ENCODE data around the gene KLF18. TPM values are rescaled to one million over a fixed set of nuclear protein-coding genes. Genes with fewer than 3 reads are reported as not detected.

The KLF18 gene
- polyA plus RNA-seq, 1 experiment = not detected

DNA sequence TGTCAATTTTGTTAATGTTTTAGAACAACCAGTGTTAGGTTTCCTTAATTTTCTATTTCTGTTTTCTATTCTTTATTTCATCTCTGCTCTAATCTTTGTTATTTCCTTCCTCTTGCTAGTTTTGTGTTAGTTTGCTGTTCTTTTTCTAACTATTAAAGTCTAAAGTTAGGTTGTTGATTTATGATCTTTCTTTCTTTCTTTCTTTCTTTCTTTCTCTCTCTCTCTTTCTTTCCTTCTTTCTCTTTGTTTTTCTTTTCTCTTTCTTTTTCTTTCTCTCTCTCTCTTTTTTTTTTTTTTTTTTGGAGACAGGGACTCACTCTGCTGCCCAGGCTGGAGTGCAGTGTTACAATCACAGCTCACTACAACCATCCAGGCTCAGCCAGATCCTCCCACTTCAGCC lies 17.4 kb upstream of the KLF18 start:
- H3K4me3 ChIP-seq (ENCODE audit: low read depth, low read length) = no peak overlapping the region
- ChIA-PET CTCF (no interaction called here), POLR2A (no interaction called here)
- TF ChIP-seq, protein P1, sequence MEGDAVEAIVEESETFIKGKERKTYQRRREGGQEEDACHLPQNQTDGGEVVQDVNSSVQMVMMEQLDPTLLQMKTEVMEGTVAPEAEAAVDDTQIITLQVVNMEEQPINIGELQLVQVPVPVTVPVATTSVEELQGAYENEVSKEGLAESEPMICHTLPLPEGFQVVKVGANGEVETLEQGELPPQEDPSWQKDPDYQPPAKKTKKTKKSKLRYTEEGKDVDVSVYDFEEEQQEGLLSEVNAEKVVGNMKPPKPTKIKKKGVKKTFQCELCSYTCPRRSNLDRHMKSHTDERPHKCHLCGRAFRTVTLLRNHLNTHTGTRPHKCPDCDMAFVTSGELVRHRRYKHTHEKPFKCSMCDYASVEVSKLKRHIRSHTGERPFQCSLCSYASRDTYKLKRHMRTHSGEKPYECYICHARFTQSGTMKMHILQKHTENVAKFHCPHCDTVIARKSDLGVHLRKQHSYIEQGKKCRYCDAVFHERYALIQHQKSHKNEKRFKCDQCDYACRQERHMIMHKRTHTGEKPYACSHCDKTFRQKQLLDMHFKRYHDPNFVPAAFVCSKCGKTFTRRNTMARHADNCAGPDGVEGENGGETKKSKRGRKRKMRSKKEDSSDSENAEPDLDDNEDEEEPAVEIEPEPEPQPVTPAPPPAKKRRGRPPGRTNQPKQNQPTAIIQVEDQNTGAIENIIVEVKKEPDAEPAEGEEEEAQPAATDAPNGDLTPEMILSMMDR (IDR thresholded peaks at IDR 0.05; ENCODE audit: insufficient read depth, low read depth, low read length) = no peak
- H3K27me3 ChIP-seq (ENCODE audit: control insufficient read depth, insufficient read depth, low read length) = no peaks in the 10 kb centered on the region
- H3K36me3 ChIP-seq (ENCODE audit: control insufficient read depth, insufficient read depth, low read length) = no peaks in the 10 kb centered on the region
- no peak for DNase-seq (ENCODE audit: low read depth)

DNA sequence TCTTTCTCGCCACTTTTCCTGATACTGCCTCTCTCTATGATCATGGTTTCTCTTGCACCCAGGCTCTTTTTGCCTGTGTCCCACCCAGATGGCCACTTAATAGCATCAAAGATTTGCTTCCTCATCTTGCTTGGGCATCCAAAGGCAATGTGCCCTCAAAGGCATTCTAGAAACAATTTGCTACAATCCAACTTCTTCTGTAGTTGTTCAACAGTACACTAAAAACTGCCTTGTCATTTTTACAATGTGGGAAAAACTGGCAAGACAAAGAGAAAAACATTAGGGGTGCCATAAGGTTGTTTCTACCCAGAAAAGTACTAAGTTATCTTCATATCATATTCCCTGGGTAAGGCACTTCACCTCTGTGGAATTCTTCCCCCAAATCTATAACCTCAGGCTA lies 16.5 kb upstream of the KLF18 start:
- TF ChIP-seq, protein P1 (IDR thresholded peaks at IDR 0.05; ENCODE audit: insufficient read depth, low read depth, low read length) = no peak
- no peak for DNase-seq (ENCODE audit: low read depth)
- H3K36me3 ChIP-seq (ENCODE audit: control insufficient read depth, insufficient read depth, low read length) = no peaks in the 10 kb centered on the region
- no peaks in the 10 kb centered on the region for H3K27me3 ChIP-seq (ENCODE audit: control insufficient read depth, insufficient read depth, low read length)
- ChIA-PET POLR2A (no interaction called here), CTCF (interaction anchor here (1.0 kb wide), 1 partner anchor 12 kb away, joined by 3 read pairs; no protein-coding TSS in a partner anchor)
- H3K4me3 ChIP-seq (ENCODE audit: low read depth, low read length) = no peak overlapping the region

DNA sequence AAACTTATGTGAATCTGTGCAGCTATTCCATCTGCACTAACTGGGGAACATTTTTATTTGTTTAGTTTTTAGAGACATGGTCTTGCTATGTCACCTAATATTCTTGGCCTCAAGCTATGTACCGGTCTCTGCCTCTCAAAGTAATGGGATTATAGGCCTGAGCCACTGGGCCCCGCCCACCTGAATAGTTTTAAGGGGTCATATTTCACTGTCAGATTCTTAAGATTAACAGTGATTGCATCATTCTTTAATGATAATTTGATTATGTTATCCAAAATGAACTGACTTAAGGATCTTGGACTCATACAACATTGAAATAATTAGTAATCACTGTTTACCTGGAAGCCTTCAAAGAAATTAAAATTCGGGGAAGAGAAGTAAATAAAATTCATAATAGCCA lies 12.6 kb upstream of the KLF18 start:
- Histone ChIP-seq H3K27me3 (ENCODE audit: control insufficient read depth, insufficient read depth, low read length) (peaks cover 2% of the 10 kb centered on the region), H3K4me3 (ENCODE audit: low read depth, low read length) (no peak overlapping the region), H3K36me3 (ENCODE audit: control insufficient read depth, insufficient read depth, low read length) (no peaks in the 10 kb centered on the region)
- no peak for DNase-seq (ENCODE audit: low read depth)
- CTCF ChIA-PET = no interaction called here
- TF ChIP-seq, protein P1 (IDR thresholded peaks at IDR 0.05; ENCODE audit: insufficient read depth, low read depth, low read length) = no peak
- POLR2A ChIA-PET = no interaction called here

DNA sequence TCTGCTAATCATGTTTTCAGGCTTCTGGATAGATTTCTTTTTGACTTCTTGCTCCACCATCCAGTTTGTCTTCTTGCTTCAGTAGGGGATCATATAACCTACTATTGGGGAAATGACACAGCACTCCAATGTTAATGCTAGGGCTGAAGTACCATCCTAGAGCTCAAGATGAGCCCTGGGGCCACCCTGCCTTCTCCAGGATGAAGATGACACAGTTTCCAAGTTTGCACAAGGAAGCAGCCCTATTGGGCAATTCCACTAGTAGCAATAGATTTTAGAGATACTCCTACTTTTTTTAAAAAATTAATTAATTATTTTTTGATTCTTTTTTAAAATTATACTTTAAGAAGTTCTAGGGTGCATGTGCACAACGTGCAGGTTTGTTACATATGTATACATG lies 11.3 kb upstream of the KLF18 start:
- peaks cover 2% of the 10 kb centered on the region for H3K27me3 ChIP-seq (ENCODE audit: control insufficient read depth, insufficient read depth, low read length)
- ChIA-PET CTCF (no interaction called here), POLR2A (no interaction called here)
- TF ChIP-seq, protein P1 (IDR thresholded peaks at IDR 0.05; ENCODE audit: insufficient read depth, low read depth, low read length) = no peak
- H3K36me3 ChIP-seq (ENCODE audit: control insufficient read depth, insufficient read depth, low read length) = no peaks in the 10 kb centered on the region
- no peak for DNase-seq (ENCODE audit: low read depth)
- no peak overlapping the region for H3K4me3 ChIP-seq (ENCODE audit: low read depth, low read length)

DNA sequence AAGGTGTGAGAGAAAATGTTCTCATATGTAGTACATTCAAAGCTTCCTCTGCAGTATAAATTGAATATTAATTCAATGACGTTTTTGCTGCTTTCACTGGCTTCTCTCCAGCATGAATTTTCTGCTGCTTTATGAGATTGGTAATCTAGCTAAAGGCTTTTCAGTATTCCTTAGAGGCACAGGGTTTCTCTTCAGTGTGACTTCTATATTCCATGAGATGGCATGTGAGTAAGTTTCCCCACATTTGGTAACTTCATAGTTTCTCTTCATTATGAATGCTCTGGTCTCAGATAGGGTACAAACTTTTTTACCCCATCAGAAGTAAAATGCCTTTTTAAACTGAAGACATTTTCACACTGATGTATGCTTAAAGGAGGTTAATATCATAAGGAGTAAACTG lies 10.4 kb upstream of the KLF18 start:
- ChIA-PET CTCF (interaction anchor here (1.3 kb wide), 1 partner anchor 443 kb away, joined by 4 read pairs; no protein-coding TSS in a partner anchor), POLR2A (no interaction called here)
- no peak for DNase-seq (ENCODE audit: low read depth)

More for the DNA sequence above, 10.4 kb upstream of the KLF18 start:
- TF ChIP-seq, protein P1 (IDR thresholded peaks at IDR 0.05; ENCODE audit: insufficient read depth, low read depth, low read length) = no peak
- no peaks in the 10 kb centered on the region for H3K36me3 ChIP-seq (ENCODE audit: control insufficient read depth, insufficient read depth, low read length)
- H3K4me3 ChIP-seq (ENCODE audit: low read depth, low read length) = no peak overlapping the region
- peaks cover 2% of the 10 kb centered on the region for H3K27me3 ChIP-seq (ENCODE audit: control insufficient read depth, insufficient read depth, low read length)
